ENCODE results near the gene RNF183.
"Not testable (repeated sequence)": the region's sequence is repeated elsewhere in the genome, so short reads cannot be mapped to it uniquely, and the experiment has no call there.

The RNF183 gene

GRCh38 chr9:113269871-113270270 lies 33.3 kb downstream of the RNF183 start:
- no peak for DNase-seq

- no peak for DNase-seq
These were observed 33.8 kb downstream of the RNF183 start for GRCh38 chr9:113269355-113269754.

- DNase-seq, result no peak
These were observed 35.1 kb downstream of the RNF183 start for GRCh38 chr9:113267911-113268566.

DNA sequence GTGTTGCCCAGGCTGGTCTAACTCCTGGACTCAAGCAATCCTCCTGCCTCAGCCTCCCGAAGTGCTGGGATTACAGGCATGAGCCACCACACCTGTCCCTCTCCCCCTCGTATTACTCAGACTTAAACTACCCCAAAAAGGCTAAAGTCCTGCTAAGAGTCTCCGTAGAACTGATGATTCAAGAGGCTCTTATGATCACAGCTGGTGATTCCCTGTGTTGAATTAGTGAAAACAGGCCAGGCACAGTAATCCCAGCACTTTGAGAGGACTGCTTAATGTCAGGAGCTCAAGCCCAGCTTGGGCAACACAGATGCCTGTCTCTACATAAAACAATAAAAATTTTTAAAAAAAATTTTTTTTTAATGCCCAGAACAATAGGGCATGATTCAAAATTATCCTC lies 37.0 kb downstream of the RNF183 start:
- DNase-seq, result no peak

GRCh38 chr9:113261917-113262671 lies 41.1 kb downstream of the RNF183 start:
- DNase-seq, result no peak

DNA sequence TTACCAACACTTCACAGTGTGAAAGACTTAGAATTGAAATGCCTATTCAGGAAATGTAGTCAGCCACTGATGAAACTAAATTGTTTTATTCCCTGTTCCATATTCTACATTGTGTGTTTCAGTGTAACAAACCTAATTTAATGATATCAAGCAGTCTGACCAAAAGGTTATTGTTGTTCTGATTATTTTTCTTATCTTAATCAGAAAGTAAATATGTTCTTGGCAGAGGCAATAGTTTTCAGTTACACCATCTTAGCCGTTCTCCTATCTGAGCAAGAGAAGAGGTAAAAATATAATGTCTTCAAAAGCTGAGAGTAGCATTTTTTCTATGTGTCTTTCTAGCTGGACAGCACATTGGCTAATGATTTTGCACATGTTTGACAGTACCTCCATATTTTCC lies 44.9 kb downstream of the RNF183 start:
- no peak for DNase-seq

DNA sequence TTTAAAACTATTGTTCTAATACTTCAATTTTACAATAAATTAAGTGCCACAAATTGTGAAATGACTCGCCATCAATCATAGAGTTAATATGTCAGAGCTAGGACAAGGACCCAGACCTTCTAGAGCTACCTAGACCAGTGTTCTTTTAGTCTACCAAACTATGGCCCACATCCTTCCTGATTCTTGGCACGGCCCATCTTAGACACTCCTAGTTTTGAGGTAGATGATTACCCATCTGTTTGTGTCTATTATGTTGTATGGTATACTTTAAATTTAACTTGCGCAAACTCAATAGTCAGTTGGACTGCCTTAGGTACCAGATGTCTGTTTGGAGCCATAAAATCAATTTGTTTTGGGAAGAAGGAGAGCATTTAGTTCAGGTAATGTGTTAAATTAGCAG lies 45.3 kb downstream of the RNF183 start:
- DNase-seq, result no peak

DNA sequence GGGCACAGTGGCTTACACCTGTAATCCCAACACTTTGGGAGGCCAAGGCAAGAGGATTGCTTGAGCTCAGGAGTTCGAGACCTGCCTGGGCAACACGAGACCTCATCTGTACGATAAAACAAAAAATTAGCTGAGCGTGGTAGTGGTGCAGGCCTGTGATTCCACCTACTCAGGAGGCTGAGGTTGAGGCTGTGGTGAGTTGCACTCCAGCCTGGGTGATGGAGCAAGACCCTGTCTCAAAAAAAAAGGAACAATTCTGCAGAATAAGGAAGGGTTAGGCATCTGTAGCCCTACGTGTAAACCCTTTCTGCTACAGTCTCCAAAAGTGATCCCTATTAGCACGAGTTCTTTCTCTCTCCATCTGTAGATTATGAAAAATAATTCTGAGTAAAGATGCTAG lies 47.7 kb downstream of the RNF183 start:
- DNase-seq, result no peak

DNA sequence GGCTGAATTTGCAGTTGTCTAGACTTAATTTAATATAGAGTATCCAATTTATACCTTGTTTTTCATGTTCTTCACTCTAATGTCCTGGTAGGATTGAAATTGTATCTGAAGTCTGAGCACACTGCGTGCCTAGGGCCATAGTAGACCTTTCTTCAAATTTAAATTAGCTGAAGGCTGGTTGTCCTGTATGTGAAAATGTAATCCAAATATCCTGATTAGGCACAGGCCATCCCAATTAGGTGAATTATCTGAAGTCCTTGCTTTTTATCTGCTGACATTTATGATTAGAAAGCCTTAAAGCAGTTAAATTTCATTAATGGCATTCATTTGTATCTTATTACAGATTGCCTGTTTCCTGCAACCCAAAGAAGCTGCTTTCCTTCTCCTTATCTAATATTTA lies 48.2 kb downstream of the RNF183 start:
- DNase-seq, result no peak

- no peak for DNase-seq
These were observed 52.4 kb downstream of the RNF183 start for GRCh38 chr9:113250807-113251206.

GRCh38 chr9:113249661-113250060 lies 53.5 kb downstream of the RNF183 start:
- not testable (repeated sequence) for DNase-seq

- DNase-seq, result no peak
These were observed 55.5 kb downstream of the RNF183 start for GRCh38 chr9:113247640-113248039.

Data from fibroblast of skin of right biceps (primary cell).